ENCODE results near the gene CTDP1.

GRCh38 chr18:79797518-79798345 is 118.1 kb downstream of the CTDP1 start, which contains the start of gene KCNG2:
- TF ChIP-seq EZH2 (IDR thresholded peaks at IDR 0.05) = peak; percentile 8
- TF ChIP-seq POLR2AphosphoS5 (IDR thresholded peaks at IDR 0.05; ENCODE audit: borderline replicate concordance, low read depth, low read length) = no peak
- TF ChIP-seq FOXP2 (optimal IDR thresholded peaks at IDR 0.05; ENCODE audit: control extremely low read depth, extremely low read length, insufficient read depth) = no peak
